ENCODE results near the gene KCNG3. TPM values are rescaled to one million over a fixed set of nuclear protein-coding genes. Genes with fewer than 3 reads are reported as not detected.
A peak's percentile ranks its signal among the peaks of the same experiment; 100 is the strongest.
"Not testable (repeated sequence)": the region's sequence is repeated elsewhere in the genome, so short reads cannot be mapped to it uniquely, and the experiment has no call there.

The KCNG3 gene
- total RNA-seq, 3 donors from 2014 or later: 2.6 to 5.0 (median 3.2) TPM

GRCh38 chr2:42410742-42411514 is 82.9 kb downstream of the KCNG3 start:
- peaks cover 8% of the 10 kb centered on the region for H3K9me3 ChIP-seq
- H3K4me1 ChIP-seq (ENCODE audit: low read depth): peaks cover 15% of the 10 kb centered on the region
- no peaks in the 10 kb centered on the region for H3K36me3 ChIP-seq (ENCODE audit: low read depth)
- intact Hi-C loops (cut with DNase I, micrococcal nuclease): no loop called here
- ATAC-seq (peak; percentile 87), DNase-seq (no peak)
- H3K4me3 ChIP-seq: no peak overlapping the region
- TF ChIP-seq CTCF (IDR thresholded peaks at IDR 0.05): no peak

- intact Hi-C loops (cut with DNase I, micrococcal nuclease): no loop called here
- no peak overlapping the region for H3K4me3 ChIP-seq
- DNase-seq: no peak
- H3K9me3 ChIP-seq: no peaks in the 10 kb centered on the region
- peaks cover 15% of the 10 kb centered on the region for H3K4me1 ChIP-seq (ENCODE audit: low read depth)
- no peaks in the 10 kb centered on the region for H3K36me3 ChIP-seq (ENCODE audit: low read depth)
- TF ChIP-seq CTCF (IDR thresholded peaks at IDR 0.05): no peak
- ATAC-seq: no peak
These were observed 85.8 kb downstream of the KCNG3 start for GRCh38 chr2:42408009-42408408.

GRCh38 chr2:42407476-42407875 is 86.3 kb downstream of the KCNG3 start:
- no peaks in the 10 kb centered on the region for H3K36me3 ChIP-seq (ENCODE audit: low read depth)
- no peak overlapping the region for H3K4me3 ChIP-seq
- intact Hi-C loops (cut with DNase I, micrococcal nuclease): no loop called here
- no peak for TF ChIP-seq CTCF (IDR thresholded peaks at IDR 0.05)
- ATAC-seq: no peak
- no peak for DNase-seq
- peaks cover 15% of the 10 kb centered on the region for H3K4me1 ChIP-seq (ENCODE audit: low read depth)
- no peaks in the 10 kb centered on the region for H3K9me3 ChIP-seq

DNA sequence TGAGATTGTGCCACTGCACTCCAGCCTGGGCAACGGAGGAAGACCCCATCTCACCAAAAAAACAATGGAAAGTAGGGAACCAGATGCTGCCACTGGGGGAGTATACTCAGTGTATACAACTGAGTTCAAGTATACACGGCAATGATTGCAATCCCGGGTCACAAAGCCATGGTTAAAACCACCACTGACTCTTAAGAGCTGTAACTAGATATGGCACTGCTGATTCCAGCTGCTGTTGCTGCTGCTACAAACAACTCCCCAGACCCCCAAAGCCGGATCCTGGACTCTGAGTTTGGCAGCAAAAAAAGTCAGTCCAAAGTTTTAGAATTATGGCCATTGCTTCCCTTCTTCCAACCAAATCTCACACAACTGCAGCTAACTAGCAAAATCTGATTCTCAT is 89.1 kb downstream of the KCNG3 start:
- Histone ChIP-seq H3K9me3 (no peaks in the 10 kb centered on the region), H3K4me3 (no peak overlapping the region), H3K4me1 (ENCODE audit: low read depth) (peaks cover under 1% of the 10 kb centered on the region), H3K36me3 (ENCODE audit: low read depth) (no peaks in the 10 kb centered on the region)
- intact Hi-C loops (cut with DNase I, micrococcal nuclease): no loop called here
- no peak for TF ChIP-seq CTCF (IDR thresholded peaks at IDR 0.05)
- DNase-seq (no peak), ATAC-seq (no peak)

GRCh38 chr2:42401773-42402172 is 92.0 kb downstream of the KCNG3 start:
- TF ChIP-seq CTCF (IDR thresholded peaks at IDR 0.05): no peak

GRCh38 chr2:42398052-42398451 is 95.7 kb downstream of the KCNG3 start:
- H3K9me3 ChIP-seq; H3K4me1 ChIP-seq (ENCODE audit: low read depth); H3K36me3 ChIP-seq (ENCODE audit: low read depth); DNase-seq; H3K4me3 ChIP-seq; intact Hi-C loops (cut with DNase I, micrococcal nuclease); ATAC-seq: not testable (repeated sequence)

More at GRCh38 chr2:42401773-42402172, 92.0 kb downstream of the KCNG3 start:
- Histone ChIP-seq H3K4me3 (no peak overlapping the region), H3K9me3 (no peaks in the 10 kb centered on the region), H3K4me1 (ENCODE audit: low read depth) (no peaks in the 10 kb centered on the region), H3K36me3 (ENCODE audit: low read depth) (no peaks in the 10 kb centered on the region)
- ATAC-seq (no peak), DNase-seq (no peak)
- intact Hi-C loops (cut with DNase I, micrococcal nuclease): no loop called here

DNA sequence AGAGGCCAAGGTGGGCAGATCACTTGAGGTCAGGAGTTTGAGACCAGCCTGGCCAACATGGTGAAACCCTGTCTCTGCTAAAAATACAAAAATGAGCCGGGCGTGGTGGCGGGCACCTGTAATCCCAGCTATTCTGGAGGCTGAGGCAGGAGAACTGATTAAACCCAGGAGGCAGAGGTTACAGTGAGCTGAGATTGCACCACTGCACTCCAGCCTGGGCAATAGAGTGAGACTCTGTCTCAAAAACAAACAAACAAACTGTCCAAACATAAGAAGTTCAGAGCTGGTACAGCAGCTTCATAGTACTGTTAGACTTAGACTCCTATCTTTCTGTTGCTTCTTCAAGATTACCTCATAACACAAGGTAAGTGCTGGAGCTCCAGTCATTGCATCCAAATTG is 100.5 kb downstream of the KCNG3 start:
- intact Hi-C loops (cut with DNase I, micrococcal nuclease); ATAC-seq; H3K36me3 ChIP-seq (ENCODE audit: low read depth); H3K4me1 ChIP-seq (ENCODE audit: low read depth); DNase-seq; H3K4me3 ChIP-seq; H3K9me3 ChIP-seq: not testable (repeated sequence)

Measured in mucosa of descending colon (tissue), 3 donors.